Mesendoderm (in vitro differentiated cells): ENCODE data around the gene GAB2.

ENCODE experiments used
- DNase-seq: peaks from one replicate; pipeline ENCODE4 v3.0.0; 2013
- H2AK5ac ChIP-seq: 2 replicates; pipeline ENCODE4 v1.6.1; 2013; ENCODE audit warnings: low read length, inconsistent platforms
- H2BK120ac ChIP-seq: 2 replicates; pipeline ENCODE4 v1.6.1; 2013; ENCODE audit warnings: low read depth, mild to moderate bottlenecking, low read length, moderate library complexity, mixed read lengths
- H2BK15ac ChIP-seq: replicated peaks from 2 replicates; pipeline ENCODE4 v1.6.1; 2013; ENCODE audit warnings: low read depth, mild to moderate bottlenecking, moderate library complexity
- H2BK5ac ChIP-seq: 2 replicates; pipeline ENCODE4 v1.6.1; 2013; ENCODE audit warnings: low read length, inconsistent platforms
- H3K18ac ChIP-seq: 2 replicates; pipeline ENCODE4 v1.6.1; 2013; ENCODE audit warnings: mild to moderate bottlenecking, low read length, mixed read lengths
- H3K23ac ChIP-seq: one replicate; pipeline ENCODE4 v1.6.1; 2013; ENCODE audit warnings: low read length
- H3K27ac ChIP-seq: 2 replicates; pipeline ENCODE4 v1.5.1; 2013; ENCODE audit warnings: low read depth, mild to moderate bottlenecking, inconsistent platforms, low read length, moderate library complexity
- H3K27me3 ChIP-seq: 2 replicates; pipeline ENCODE4 v1.6.1; 2013; ENCODE audit warnings: low read length, control low read depth, mild to moderate bottlenecking, inconsistent platforms; ENCODE audit not compliant: insufficient read depth, poor library complexity
- H3K36me3 ChIP-seq: 2 replicates; pipeline ENCODE4 v1.6.1; 2013; ENCODE audit warnings: low read length, inconsistent platforms; ENCODE audit not compliant: control insufficient read depth, insufficient read depth
- H3K4ac ChIP-seq: one replicate; pipeline ENCODE4 v1.6.1; 2013; ENCODE audit warnings: low read depth, mild to moderate bottlenecking, low read length, moderate library complexity
- H3K4me1 ChIP-seq: 2 replicates; pipeline ENCODE4 v1.6.1; 2013; ENCODE audit warnings: low read depth, low read length, inconsistent platforms; ENCODE audit not compliant: control insufficient read depth
- H3K4me2 ChIP-seq: 2 replicates; pipeline ENCODE4 v1.6.1; 2013; ENCODE audit warnings: low read length
- H3K4me3 ChIP-seq: 2 replicates; pipeline ENCODE4 v1.5.1; 2013; ENCODE audit warnings: mild to moderate bottlenecking, low read length
- H3K56ac ChIP-seq: one replicate; pipeline ENCODE4 v1.6.1; 2013; ENCODE audit warnings: low read length
- H3K79me1 ChIP-seq: 2 replicates; pipeline ENCODE4 v1.6.1; 2013; ENCODE audit warnings: low read length, inconsistent platforms
- H3K79me2 ChIP-seq: 2 replicates; pipeline ENCODE4 v1.6.1; 2013; ENCODE audit warnings: mild to moderate bottlenecking, low read length; ENCODE audit not compliant: control insufficient read depth, insufficient read depth
- H3K9ac ChIP-seq: 2 replicates; pipeline ENCODE4 v1.6.1; 2013; ENCODE audit warnings: low read length, inconsistent platforms
- H4K5ac ChIP-seq: one replicate; pipeline ENCODE4 v1.6.1; 2013; ENCODE audit warnings: low read length
- H4K8ac ChIP-seq: one replicate; pipeline ENCODE4 v1.6.1; 2013; ENCODE audit warnings: low read depth, mild to moderate bottlenecking, control low read depth, low read length, moderate library complexity
- WGBS: extraction: QIAGEN DNeasy Blood & Tissue Kit; methylation state at CpG from one replicate; pipeline ENCODE4 v1.1.7; 2013; ENCODE audit warnings: low lambda C conversion rate, missing lambda C conversion rate; ENCODE audit not compliant: insufficient coverage; ENCODE audit errors: extremely low coverage; 5-methylcytosine and 5-hydroxymethylcytosine counted together

Gene GAB2

GRCh38 chr11:78349624-78350023 lies 68.0 kb downstream of the GAB2 start:
- no peak for DNase-seq
- no CpG with 5 or more reads among the region's 3 CpGs for WGBS
- Histone ChIP-seq H3K79me2 (no peaks in the 10 kb centered on the region), H2BK15ac (no peak overlapping the region), H4K8ac (no peak overlapping the region), H3K27ac (no peak overlapping the region), H3K27me3 (no peaks in the 10 kb centered on the region), H2BK120ac (no peak overlapping the region), H3K36me3 (no peaks in the 10 kb centered on the region), H3K18ac (no peak overlapping the region), H3K79me1 (no peaks in the 10 kb centered on the region), H3K4ac (peak overlapping the region; percentile 12), H3K56ac (no peak overlapping the region), H3K4me3 (no peak overlapping the region), H3K23ac (no peak overlapping the region), H2BK5ac (no peak overlapping the region), H3K4me1 (peaks cover 7% of the 10 kb centered on the region), H3K4me2 (no peak overlapping the region), H2AK5ac (no peak overlapping the region), H4K5ac (no peak overlapping the region), H3K9ac (no peak overlapping the region)

GRCh38 chr11:78349114-78349513 lies 68.5 kb downstream of the GAB2 start:
- no peak for DNase-seq
- no peak overlapping the region for H2BK15ac ChIP-seq
- no peak overlapping the region for H2AK5ac ChIP-seq
- H4K5ac ChIP-seq: no peak overlapping the region
- H3K4me3 ChIP-seq: no peak overlapping the region
- H3K27ac ChIP-seq: no peak overlapping the region
- H3K79me2 ChIP-seq: no peaks in the 10 kb centered on the region
- peaks cover 7% of the 10 kb centered on the region for H3K4me1 ChIP-seq
- H3K36me3 ChIP-seq: no peaks in the 10 kb centered on the region
- H3K27me3 ChIP-seq: no peaks in the 10 kb centered on the region
- H3K79me1 ChIP-seq: no peaks in the 10 kb centered on the region
- no peak overlapping the region for H3K4me2 ChIP-seq
- no peak overlapping the region for H2BK5ac ChIP-seq
- no peak overlapping the region for H4K8ac ChIP-seq
- H3K56ac ChIP-seq: no peak overlapping the region
- H3K4ac ChIP-seq: no peak overlapping the region
- H3K23ac ChIP-seq: no peak overlapping the region
- no peak overlapping the region for H2BK120ac ChIP-seq
- no peak overlapping the region for H3K9ac ChIP-seq
- WGBS: no CpG with 5 or more reads among the region's 3 CpGs
- H3K18ac ChIP-seq: no peak overlapping the region

GRCh38 chr11:78347956-78348355 lies 69.7 kb downstream of the GAB2 start:
- H3K79me2 ChIP-seq: no peaks in the 10 kb centered on the region
- DNase-seq: no peak
- H2AK5ac ChIP-seq: no peak overlapping the region

GRCh38 chr11:78346799-78347198 lies 70.8 kb downstream of the GAB2 start:
- Histone ChIP-seq H4K8ac (no peak overlapping the region), H3K9ac (no peak overlapping the region), H3K4me3 (no peak overlapping the region), H3K27ac (no peak overlapping the region), H3K27me3 (no peaks in the 10 kb centered on the region), H2BK5ac (no peak overlapping the region), H3K79me1 (no peaks in the 10 kb centered on the region), H3K79me2 (no peaks in the 10 kb centered on the region), H2BK120ac (no peak overlapping the region), H4K5ac (no peak overlapping the region), H3K23ac (no peak overlapping the region), H2BK15ac (no peak overlapping the region), H3K4me2 (no peak overlapping the region), H3K4ac (no peak overlapping the region), H3K18ac (no peak overlapping the region), H3K4me1 (peaks cover 7% of the 10 kb centered on the region), H2AK5ac (no peak overlapping the region), H3K36me3 (no peaks in the 10 kb centered on the region), H3K56ac (no peak overlapping the region)
- WGBS: no CpG with 5 or more reads among the region's 1 CpG
- DNase-seq: no peak

More at GRCh38 chr11:78347956-78348355, 69.7 kb downstream of the GAB2 start:
- Histone ChIP-seq H2BK15ac (no peak overlapping the region), H2BK120ac (no peak overlapping the region), H3K79me1 (no peaks in the 10 kb centered on the region), H4K5ac (no peak overlapping the region), H3K4me3 (no peak overlapping the region), H3K36me3 (no peaks in the 10 kb centered on the region), H3K4ac (no peak overlapping the region), H3K4me2 (no peak overlapping the region), H3K9ac (no peak overlapping the region), H4K8ac (no peak overlapping the region), H3K27ac (no peak overlapping the region), H3K4me1 (peaks cover 7% of the 10 kb centered on the region), H3K23ac (no peak overlapping the region), H3K18ac (no peak overlapping the region), H3K56ac (no peak overlapping the region), H3K27me3 (no peaks in the 10 kb centered on the region), H2BK5ac (no peak overlapping the region)

- no peak for DNase-seq
- WGBS: no CpG with 5 or more reads among the region's 3 CpGs
Observed at GRCh38 chr11:78345450-78345849, 72.2 kb downstream of the GAB2 start.

GRCh38 chr11:78344676-78345075 lies 72.9 kb downstream of the GAB2 start:
- no peak for DNase-seq
- WGBS: no CpG with 5 or more reads among the region's 2 CpGs
- Histone ChIP-seq H3K79me2 (no peaks in the 10 kb centered on the region), H3K23ac (no peak overlapping the region), H4K5ac (no peak overlapping the region), H4K8ac (no peak overlapping the region), H3K4me2 (no peak overlapping the region), H2BK5ac (no peak overlapping the region), H3K27me3 (no peaks in the 10 kb centered on the region), H2BK15ac (no peak overlapping the region), H3K4me3 (no peak overlapping the region), H3K56ac (no peak overlapping the region), H3K36me3 (no peaks in the 10 kb centered on the region), H3K4ac (no peak overlapping the region), H2AK5ac (no peak overlapping the region), H3K4me1 (no peaks in the 10 kb centered on the region), H2BK120ac (no peak overlapping the region), H3K9ac (no peak overlapping the region), H3K18ac (no peak overlapping the region), H3K79me1 (no peaks in the 10 kb centered on the region), H3K27ac (no peak overlapping the region)

More at GRCh38 chr11:78345450-78345849, 72.2 kb downstream of the GAB2 start:
- no peaks in the 10 kb centered on the region for H3K79me1 ChIP-seq
- no peaks in the 10 kb centered on the region for H3K27me3 ChIP-seq
- H4K8ac ChIP-seq: no peak overlapping the region
- no peak overlapping the region for H3K27ac ChIP-seq
- no peak overlapping the region for H3K4me3 ChIP-seq
- H3K36me3 ChIP-seq: no peaks in the 10 kb centered on the region
- no peak overlapping the region for H3K56ac ChIP-seq
- H3K9ac ChIP-seq: no peak overlapping the region
- H3K18ac ChIP-seq: no peak overlapping the region
- H4K5ac ChIP-seq: no peak overlapping the region
- H3K4ac ChIP-seq: no peak overlapping the region
- H3K4me1 ChIP-seq: no peaks in the 10 kb centered on the region
- H2BK120ac ChIP-seq: no peak overlapping the region
- H3K23ac ChIP-seq: no peak overlapping the region
- H3K4me2 ChIP-seq: no peak overlapping the region
- no peak overlapping the region for H2BK15ac ChIP-seq
- no peak overlapping the region for H2BK5ac ChIP-seq
- H3K79me2 ChIP-seq: no peaks in the 10 kb centered on the region
- no peak overlapping the region for H2AK5ac ChIP-seq
